Measurements from ENCODE around the gene MLANA.

Gene MLANA

DNA sequence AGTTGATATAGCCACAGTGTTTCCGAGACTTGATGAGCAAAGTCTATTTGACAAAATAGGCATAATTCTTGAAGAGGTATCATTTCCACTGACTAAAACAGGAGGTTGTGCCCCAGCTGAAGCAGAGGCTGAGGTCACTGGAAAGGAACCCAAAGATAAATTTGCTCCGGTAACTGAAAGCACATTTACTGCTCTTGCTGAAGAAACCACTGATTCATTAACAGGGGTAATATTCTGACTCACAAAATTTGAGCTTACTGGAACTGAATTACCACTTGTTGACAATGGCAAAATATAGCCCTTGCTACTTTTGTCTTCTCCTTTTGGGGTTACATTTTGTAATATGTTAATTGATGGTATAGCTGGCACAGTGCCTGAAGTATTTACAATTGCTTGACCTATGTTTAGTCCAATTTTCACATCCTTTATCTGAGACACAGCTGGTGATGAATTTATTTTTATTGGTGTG, 30.2 kb downstream of the MLANA start:
- no peaks in the 10 kb centered on the region for H3K79me2 ChIP-seq (ENCODE audit: insufficient read depth, low read length)
- no peaks in the 10 kb centered on the region for H3F3A ChIP-seq (ENCODE audit: low read depth)
- no peak overlapping the region for H2AFZ ChIP-seq (ENCODE audit: low read length)
- no peak overlapping the region for H3K4me2 ChIP-seq (ENCODE audit: low read depth, low read length, poor library complexity, severe bottlenecking)
- H3K4me1 ChIP-seq (ENCODE audit: insufficient read depth, low read length, poor library complexity, severe bottlenecking): no peaks in the 10 kb centered on the region
- H4K20me1 ChIP-seq (ENCODE audit: insufficient read depth, low read length, poor library complexity, severe bottlenecking): no peaks in the 10 kb centered on the region
- H3K9ac ChIP-seq (ENCODE audit: low read depth, low read length, poor library complexity, severe bottlenecking): no peak overlapping the region
- peaks cover 24% of the 10 kb centered on the region; the same call in 1 of the 2 replicates for H3K36me3 ChIP-seq (ENCODE audit: insufficient read depth, low read length)
- H3K27me3 ChIP-seq (ENCODE audit: insufficient read depth, low read length, poor library complexity, severe bottlenecking): no peaks in the 10 kb centered on the region
- no peak for TF ChIP-seq EZH2phosphoT487 (IDR thresholded peaks at IDR 0.05; ENCODE audit: borderline replicate concordance)
- TF ChIP-seq, protein P1, sequence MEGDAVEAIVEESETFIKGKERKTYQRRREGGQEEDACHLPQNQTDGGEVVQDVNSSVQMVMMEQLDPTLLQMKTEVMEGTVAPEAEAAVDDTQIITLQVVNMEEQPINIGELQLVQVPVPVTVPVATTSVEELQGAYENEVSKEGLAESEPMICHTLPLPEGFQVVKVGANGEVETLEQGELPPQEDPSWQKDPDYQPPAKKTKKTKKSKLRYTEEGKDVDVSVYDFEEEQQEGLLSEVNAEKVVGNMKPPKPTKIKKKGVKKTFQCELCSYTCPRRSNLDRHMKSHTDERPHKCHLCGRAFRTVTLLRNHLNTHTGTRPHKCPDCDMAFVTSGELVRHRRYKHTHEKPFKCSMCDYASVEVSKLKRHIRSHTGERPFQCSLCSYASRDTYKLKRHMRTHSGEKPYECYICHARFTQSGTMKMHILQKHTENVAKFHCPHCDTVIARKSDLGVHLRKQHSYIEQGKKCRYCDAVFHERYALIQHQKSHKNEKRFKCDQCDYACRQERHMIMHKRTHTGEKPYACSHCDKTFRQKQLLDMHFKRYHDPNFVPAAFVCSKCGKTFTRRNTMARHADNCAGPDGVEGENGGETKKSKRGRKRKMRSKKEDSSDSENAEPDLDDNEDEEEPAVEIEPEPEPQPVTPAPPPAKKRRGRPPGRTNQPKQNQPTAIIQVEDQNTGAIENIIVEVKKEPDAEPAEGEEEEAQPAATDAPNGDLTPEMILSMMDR (conservative IDR thresholded peaks at IDR 0.05; ENCODE audit: low read length): no peak
- H3K9me3 ChIP-seq (ENCODE audit: insufficient read depth, low read depth, low read length): no peaks in the 10 kb centered on the region
- H3K4me3 ChIP-seq (ENCODE audit: low read length, poor library complexity, severe bottlenecking): no peak overlapping the region
- H3K9me2 ChIP-seq (replicated peaks; ENCODE audit: low read depth, low read length): no peaks in the 10 kb centered on the region

DNA sequence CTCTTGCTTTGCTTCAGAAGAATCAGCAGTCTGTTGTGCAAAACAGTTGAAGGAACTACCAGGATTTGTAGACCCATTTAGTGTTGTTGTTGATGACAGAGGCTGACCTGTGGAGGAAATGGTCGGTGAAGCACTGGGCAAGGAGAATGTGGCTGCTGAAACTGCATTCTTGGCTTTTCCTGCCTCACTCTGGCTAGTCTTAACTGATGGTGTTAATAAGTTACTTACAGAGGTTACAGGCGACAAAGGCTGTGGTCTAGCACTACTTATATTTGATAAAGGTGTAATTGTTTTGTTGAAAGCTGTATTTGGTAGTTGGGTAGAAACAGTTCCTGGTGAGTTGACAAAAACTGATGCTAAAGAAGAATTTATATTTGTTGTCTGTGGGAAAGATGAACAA, 31.5 kb downstream of the MLANA start:
- Histone ChIP-seq H3K9me2 (replicated peaks; ENCODE audit: low read depth, low read length) (no peaks in the 10 kb centered on the region), H3K4me1 (ENCODE audit: insufficient read depth, low read length, poor library complexity, severe bottlenecking) (no peaks in the 10 kb centered on the region), H2AFZ (ENCODE audit: low read length) (no peak overlapping the region), H3K27me3 (ENCODE audit: insufficient read depth, low read length, poor library complexity, severe bottlenecking) (no peaks in the 10 kb centered on the region), H3F3A (ENCODE audit: low read depth) (no peaks in the 10 kb centered on the region), H3K9me3 (ENCODE audit: insufficient read depth, low read depth, low read length) (no peaks in the 10 kb centered on the region), H3K9ac (ENCODE audit: low read depth, low read length, poor library complexity, severe bottlenecking) (no peak overlapping the region), H3K4me3 (ENCODE audit: low read length, poor library complexity, severe bottlenecking) (no peak overlapping the region), H3K4me2 (ENCODE audit: low read depth, low read length, poor library complexity, severe bottlenecking) (no peak overlapping the region), H3K79me2 (ENCODE audit: insufficient read depth, low read length) (no peaks in the 10 kb centered on the region), H4K20me1 (ENCODE audit: insufficient read depth, low read length, poor library complexity, severe bottlenecking) (no peaks in the 10 kb centered on the region), H3K36me3 (ENCODE audit: insufficient read depth, low read length) (peaks cover 24% of the 10 kb centered on the region; the same call in 1 of the 2 replicates)
- no peak for TF ChIP-seq EZH2phosphoT487 (IDR thresholded peaks at IDR 0.05; ENCODE audit: borderline replicate concordance)
- TF ChIP-seq, protein P1 (conservative IDR thresholded peaks at IDR 0.05; ENCODE audit: low read length): no peak

DNA sequence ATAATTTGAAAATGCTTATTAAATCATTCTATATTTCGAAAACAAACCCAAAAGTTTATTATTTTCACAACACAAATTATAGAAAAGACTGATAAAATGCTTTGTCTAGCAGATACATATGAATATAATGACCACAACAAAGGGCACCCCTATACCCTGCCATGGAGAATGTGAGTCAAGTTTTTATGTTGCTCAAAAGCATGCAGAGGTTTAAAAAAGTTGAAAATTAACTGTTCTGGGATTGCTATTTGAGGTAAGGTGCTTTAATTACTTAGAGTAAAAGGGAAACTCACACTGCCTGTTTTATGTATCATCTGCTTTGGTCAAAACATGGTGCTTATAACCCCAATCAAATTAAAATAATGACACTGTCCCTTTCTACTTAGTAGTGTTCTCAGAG, 41.0 kb downstream of the MLANA start:
- Histone ChIP-seq H3K36me3 (ENCODE audit: insufficient read depth, low read length) (peaks cover 4% of the 10 kb centered on the region; the same call in 1 of the 2 replicates), H3K9me3 (ENCODE audit: insufficient read depth, low read depth, low read length) (no peaks in the 10 kb centered on the region), H3K9ac (ENCODE audit: low read depth, low read length, poor library complexity, severe bottlenecking) (no peak overlapping the region), H3K27me3 (ENCODE audit: insufficient read depth, low read length, poor library complexity, severe bottlenecking) (no peaks in the 10 kb centered on the region), H3K4me1 (ENCODE audit: insufficient read depth, low read length, poor library complexity, severe bottlenecking) (no peaks in the 10 kb centered on the region), H3K79me2 (ENCODE audit: insufficient read depth, low read length) (no peaks in the 10 kb centered on the region), H4K20me1 (ENCODE audit: insufficient read depth, low read length, poor library complexity, severe bottlenecking) (no peaks in the 10 kb centered on the region), H3F3A (ENCODE audit: low read depth) (no peaks in the 10 kb centered on the region), H3K4me3 (ENCODE audit: low read length, poor library complexity, severe bottlenecking) (no peak overlapping the region), H2AFZ (ENCODE audit: low read length) (no peak overlapping the region), H3K9me2 (replicated peaks; ENCODE audit: low read depth, low read length) (no peaks in the 10 kb centered on the region), H3K4me2 (ENCODE audit: low read depth, low read length, poor library complexity, severe bottlenecking) (no peak overlapping the region)
- TF ChIP-seq, protein P1 (conservative IDR thresholded peaks at IDR 0.05; ENCODE audit: low read length): no peak
- no peak for TF ChIP-seq EZH2phosphoT487 (IDR thresholded peaks at IDR 0.05; ENCODE audit: borderline replicate concordance)
